GM08714 (cell line): ENCODE results near the gene SLC51B.
"Not testable (repeated sequence)": the region's sequence is repeated elsewhere in the genome, so short reads cannot be mapped to it uniquely, and the experiment has no call there.

ENCODE experiments used
- H3K4me3 ChIP-seq: fragments of 200-500 bp; sonication (Bioruptor generic); 2 replicates; pipeline ENCODE4 v1.5.1; 2014; ENCODE audit warnings: mild to moderate bottlenecking, low read length, inconsistent platforms
- ZNF274 ChIP-seq: IDR thresholded peaks from 2 replicates; pipeline ENCODE4 v1.6.1; 2012; ENCODE audit warnings: mild to moderate bottlenecking, low read depth, low read length

Gene SLC51B

DNA sequence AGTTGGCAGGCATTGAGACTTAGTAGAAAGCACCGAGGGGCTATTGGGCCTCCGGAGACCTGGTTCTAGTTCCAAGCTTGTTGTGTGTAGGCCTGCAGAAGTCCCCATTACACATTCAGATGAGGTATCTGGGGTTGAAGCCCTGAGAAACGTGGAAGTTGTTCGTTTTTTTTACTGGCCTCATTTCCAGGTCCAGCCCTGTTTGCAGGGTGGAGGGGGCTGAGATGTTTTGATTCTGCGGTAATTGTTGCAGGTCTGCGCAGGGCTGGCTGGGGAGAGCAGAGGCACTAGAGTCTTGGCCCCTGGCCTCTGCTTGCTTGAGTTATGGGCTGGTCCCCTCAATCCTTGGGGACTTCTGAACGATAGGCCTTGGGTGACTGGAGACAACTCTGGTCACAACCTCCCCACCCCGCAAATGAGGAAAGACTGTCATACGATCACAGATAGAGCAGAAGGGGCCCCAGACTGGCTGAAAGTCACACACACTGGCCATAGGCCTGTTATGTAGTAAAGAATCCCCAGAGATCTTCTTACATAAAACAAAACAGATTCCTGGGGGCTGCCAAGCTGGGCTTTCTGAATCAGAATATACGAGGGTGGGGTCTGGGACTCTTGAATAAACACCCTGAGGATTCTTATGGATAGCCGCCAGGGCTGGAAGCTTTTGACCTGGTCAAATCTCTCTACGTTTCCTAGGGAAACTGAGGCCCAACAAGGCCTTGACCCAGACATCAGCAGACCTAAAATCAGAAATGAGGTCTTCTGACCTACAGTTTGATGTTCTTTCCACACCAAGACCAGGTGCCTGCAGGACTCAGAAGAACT lies 47.0 kb downstream of the SLC51B start:
- H3K4me3 ChIP-seq = no peak overlapping the region
- no peak for TF ChIP-seq ZNF274

DNA sequence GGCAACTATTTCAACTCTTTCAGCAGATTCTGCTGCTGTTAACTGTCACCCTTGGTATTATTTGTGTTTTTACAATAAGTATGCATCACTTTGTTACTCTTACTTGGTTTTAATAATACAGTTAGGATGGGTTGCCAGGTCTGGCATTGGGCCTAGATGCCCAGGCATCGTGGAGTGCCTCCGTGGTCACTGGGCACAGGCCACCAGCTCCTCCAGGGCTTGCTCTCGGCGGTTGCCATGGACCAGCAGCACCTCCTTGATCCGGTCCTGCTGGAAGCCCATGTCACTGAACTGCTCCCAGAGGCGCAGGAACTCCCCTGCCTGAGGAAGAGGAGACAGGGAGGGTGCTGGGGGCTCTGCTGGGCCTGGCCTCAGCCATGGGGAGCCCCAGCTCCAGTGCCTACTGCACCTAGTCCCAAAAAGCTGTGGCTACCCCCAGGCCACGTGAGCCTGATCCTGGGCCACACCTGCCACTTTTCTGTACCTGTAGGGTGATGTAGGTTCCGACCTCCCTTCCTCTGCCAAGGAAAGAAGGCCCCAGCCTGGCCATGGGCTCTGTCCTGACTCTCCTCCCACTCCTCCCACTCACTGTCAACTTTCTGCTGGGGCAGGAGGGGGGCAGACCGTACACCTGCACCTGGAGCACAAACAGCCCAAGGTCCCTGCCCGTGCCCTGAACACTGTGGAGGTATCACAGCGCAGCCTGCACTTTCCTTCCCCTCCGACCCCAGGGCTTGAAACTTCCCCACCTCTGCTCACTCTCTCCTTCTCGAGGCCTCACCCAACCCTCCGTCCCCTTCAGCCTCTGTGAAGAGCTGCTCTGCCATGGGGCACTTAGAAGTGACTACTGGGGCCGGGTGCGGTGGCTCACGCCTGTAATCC lies 48.0 kb downstream of the SLC51B start:
- no peak for TF ChIP-seq ZNF274
- H3K4me3 ChIP-seq = no peak overlapping the region

DNA sequence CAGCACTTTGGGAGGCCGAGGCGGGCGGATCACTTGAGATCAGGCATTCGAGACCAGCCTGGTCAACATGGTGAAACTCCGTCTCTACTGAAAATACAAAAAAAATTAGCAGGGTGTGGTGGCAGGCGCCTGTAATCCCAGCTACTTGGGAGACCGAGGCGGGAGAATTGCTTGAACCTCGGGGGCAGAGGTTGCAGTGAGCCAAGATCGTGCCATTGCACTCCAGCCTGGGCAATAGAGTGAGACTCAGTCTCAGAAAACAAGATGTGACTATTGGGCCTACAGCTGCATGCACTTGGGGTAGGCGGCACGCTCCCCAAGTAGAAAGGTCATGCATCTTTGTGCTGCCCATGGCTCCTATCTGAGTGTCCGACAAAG lies 48.6 kb downstream of the SLC51B start:
- not testable (repeated sequence) for H3K4me3 ChIP-seq

DNA sequence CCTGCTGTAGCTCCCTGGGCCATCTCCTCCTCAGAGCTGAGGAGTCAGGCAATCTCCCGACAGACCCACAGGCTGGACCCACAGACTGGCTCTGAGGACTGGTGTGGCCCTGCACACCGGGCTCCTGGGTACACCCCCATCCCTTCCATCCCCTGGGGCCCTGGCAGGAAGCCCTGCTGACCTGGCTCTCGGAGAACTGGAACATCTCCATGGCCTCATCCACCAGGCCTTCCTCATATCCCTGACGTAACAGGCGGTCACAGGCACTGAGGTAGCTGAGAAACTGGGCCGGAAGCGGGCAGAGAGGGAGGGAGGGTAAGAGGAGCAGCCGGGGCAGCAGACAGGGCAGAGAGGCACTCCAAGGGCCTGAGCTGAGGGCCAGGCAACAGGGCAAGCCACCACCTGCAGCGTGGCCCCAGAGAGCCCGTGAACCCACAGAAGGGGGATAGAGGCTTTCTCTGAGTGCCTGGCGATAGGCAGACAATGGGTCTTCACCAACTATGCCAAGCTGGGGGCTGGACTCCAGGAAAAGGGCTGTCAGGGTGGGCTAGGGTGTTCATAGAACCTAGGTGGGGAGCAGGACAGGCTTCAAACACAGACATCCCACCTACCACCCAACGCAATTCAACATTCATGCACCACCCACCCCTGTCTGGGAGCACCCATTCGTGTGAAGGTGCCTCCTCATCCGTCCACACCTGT lies 49.3 kb downstream of the SLC51B start:
- TF ChIP-seq ZNF274 = no peak
- no peak overlapping the region for H3K4me3 ChIP-seq

DNA sequence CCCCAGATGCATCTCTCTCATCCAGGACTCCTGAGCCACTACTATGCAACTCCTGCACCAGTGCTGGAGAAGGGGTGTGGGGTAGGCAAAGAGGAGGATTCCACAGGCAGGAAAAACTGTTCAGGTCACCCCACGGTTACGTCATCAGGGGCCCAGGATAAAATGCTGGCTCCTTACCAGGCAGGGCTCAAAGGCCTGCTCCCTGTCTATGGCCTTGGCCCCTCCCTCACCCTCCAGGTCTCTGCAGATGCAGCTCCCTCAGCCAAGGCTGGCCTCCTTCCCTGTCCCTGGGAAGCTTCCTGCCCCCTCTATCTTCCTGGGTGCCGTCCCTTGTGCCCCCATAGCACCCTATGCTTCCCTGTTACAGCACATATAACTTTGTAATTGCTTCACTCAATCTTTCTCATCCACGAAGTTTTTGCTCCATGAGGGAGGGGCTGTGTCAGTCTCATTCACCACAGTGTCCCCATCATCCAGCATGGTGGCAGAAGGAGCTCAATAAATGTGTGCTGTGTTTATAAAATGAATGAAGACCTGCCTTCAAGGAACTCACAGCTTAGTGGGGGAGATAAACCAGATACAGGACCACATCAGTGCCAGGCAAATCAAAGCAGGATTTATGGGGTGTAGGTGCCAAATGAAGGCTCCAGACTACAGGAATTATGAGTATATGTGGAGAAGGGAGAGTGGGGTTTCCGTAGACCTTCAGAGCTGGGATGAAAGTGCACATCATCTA lies 50.0 kb downstream of the SLC51B start:
- no peak overlapping the region for H3K4me3 ChIP-seq
- no peak for TF ChIP-seq ZNF274

DNA sequence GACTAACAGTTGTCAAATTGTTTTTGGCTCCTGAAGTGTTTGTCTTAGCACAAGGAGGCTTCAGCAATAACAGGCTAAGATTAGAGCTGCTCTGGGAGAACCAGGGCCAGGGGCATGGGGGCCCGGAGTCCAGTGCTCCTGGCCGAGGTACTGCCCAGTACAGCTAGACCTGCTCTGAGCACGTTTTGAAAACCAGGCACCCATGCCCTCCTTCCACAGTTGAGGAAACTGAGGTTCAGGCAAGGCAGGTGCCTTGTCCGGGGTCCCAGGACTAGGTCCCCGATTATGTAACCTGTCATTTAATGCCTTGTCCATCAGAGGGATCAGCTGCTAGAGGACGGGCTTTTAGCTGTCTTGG lies 50.5 kb downstream of the SLC51B start:
- no peak overlapping the region for H3K4me3 ChIP-seq
- no peak for TF ChIP-seq ZNF274

DNA sequence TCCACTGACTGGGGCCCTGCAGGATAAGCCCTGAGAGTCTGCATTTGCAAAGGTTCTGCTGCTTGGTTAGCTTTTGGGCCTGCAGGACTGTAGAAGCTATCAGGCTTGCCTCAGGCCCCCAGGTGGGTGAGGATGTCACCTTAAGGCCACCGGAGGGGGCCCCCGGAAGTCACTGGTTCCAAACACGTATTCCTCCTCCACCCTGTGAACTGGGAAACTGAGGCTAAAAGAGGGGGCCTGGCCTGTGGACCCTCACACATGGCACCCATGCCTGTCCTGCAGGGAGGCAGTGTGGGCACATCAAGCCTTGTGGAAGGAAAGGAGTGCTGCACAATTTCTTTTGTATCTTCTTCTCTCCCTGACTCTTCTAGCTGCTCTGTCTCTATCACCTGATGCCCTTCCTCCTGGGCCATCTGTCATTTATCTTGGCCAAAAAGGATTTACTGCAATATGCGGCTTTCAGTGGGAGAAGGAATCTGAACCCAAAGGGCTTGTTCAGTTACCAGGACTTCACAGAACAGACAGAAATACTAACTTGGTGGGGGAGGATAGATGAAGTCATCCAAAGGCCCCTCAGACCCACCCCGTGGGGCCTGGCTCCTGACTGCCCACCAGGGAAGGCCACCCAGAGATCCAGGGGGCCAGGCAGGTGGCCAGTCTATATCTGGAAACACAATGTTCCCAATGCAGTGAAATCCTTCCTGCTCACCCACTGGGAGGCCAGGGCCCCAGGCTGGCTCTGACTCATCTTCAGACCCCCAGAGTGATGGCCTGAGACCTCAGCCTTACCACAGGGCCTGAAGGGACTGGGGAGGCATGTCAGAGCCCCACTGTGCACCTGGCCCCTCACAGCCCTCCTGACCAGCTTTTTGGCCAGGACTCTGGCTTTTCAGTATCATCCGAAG lies 51.5 kb downstream of the SLC51B start:
- TF ChIP-seq ZNF274 = no peak

DNA sequence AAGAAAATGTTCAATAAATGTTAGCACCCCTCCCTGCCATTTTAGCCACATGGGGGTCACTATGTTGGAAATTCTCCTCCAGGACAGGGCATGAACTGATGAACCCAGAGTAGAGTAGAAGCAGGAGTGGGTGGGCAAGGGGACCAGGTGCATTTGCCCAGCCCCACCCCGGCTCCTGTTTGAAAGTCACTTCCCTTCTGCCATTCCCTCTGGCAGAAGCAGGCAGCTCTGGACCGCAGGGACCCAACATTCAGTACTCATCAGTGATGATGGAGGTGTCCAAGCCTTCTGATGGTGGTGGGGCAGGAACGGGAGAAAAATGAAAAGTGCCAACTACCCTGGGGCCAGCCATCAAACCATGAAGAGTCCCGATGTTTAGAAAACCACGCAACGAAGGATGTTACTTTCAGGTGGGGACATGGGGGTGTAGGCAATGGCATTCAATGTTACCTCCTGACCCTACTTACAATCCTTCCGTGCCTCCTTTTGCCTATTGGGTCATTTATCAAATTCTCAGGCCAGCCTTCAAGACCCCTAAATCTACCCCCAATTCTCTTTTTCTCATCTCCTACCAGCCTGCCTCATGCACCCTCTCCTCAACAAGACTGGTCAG lies 52.6 kb downstream of the SLC51B start:
- TF ChIP-seq ZNF274 = no peak
- H3K4me3 ChIP-seq = no peak overlapping the region

More for the DNA sequence above, 51.5 kb downstream of the SLC51B start:
- no peak overlapping the region for H3K4me3 ChIP-seq

DNA sequence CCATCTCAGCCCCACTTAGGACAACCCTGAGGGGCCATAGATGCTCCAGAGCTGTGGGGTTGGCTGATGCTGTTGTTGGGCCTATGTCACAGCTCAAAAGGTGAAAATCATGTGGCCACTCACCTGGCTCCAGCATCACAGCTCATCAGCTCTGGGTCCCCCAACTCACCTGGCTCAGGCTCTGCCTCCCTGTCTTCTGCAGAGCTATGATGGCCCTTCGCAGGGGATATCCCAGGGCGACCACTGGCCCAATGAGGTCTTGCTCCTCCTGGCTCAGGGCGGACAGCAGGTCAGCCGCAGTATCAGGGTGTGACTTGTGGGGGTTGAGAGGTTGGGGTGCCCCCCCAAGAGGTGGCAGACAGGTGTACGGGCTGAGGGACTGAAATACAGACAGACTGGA lies 54.1 kb downstream of the SLC51B start:
- TF ChIP-seq ZNF274 = no peak

DNA sequence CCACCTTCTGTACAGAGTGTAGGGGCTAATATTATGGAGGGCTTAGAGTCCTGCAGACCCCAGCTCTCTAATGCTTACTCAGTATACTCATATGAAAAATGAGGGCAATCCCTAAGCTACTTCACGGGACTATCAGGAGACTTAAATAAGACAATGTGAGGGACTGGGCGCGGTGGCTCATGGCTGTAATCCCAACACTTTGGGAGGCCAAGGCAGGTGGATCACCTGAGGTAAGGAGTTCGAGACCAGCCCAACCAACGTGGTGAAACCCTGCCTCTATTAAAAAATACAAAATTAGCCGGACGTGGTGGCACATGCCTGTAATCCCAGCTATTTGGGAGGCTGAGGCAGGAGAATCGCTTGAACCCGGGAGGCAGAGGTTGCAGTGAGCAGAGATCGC lies 54.6 kb downstream of the SLC51B start:
- not testable (repeated sequence) for H3K4me3 ChIP-seq

More for the DNA sequence above, 54.1 kb downstream of the SLC51B start:
- no peak overlapping the region for H3K4me3 ChIP-seq

DNA sequence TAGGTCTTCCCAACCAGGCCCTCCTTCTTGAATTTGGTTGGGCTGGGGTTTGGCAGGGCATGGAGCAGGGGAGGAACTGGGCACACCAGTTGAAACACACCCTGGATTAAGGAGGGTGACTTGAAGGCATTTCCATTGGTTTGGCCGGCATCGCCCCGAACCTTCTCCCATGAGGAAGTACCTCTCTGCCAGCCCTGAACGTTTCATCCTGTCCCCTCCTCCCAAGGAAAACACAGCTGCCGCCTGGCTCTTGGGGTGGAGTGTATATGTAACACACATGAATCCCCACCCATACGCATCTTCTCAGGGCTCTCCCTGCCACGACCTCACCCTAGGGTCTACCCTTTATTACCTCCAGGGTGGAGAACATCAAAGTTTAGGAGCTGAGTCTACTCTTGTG lies 55.3 kb downstream of the SLC51B start:
- H3K4me3 ChIP-seq = no peak overlapping the region
- no peak for TF ChIP-seq ZNF274

DNA sequence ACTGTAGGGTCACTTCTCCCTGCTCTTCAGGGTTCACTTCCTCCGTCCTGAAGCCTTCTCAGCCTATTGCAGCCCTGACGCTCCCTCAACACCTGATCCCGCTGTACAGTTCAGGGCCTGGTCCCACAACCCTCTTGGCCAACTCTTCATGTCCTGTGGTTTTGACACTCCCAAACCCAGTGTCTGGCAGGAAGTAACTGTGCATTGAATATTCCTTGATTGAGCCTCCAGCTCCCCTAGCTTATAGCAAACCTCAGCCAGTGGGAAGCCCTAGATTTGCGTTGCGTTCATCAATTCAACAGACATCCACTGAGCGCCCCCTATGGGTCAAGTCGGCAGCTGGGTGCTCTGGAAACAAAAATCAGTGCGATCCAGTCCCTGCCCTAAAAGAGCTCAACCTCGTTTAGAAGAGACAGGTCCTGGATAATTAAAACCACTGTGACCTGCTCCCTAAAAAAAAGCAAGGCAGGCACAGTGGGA lies 56.3 kb downstream of the SLC51B start:
- no peak for TF ChIP-seq ZNF274
- no peak overlapping the region for H3K4me3 ChIP-seq
